ENCODE measurements around the gene ERCC2.
A peak's percentile ranks its signal among the peaks of the same experiment; 100 is the strongest.

The ERCC2 gene

GRCh38 chr19:45404557-45405434 is 34.4 kb upstream of the ERCC2 start, which contains the start of gene PPP1R13L:
Gene PPP1R13L, minus strand, starts transcription at chr19:45405069. Its CDS starts 6,751 bp downstream, at chr19:45398318.
- DNase-seq (ENCODE audit: extremely low read depth, low read depth) = no peak
- TF ChIP-seq, protein P1, sequence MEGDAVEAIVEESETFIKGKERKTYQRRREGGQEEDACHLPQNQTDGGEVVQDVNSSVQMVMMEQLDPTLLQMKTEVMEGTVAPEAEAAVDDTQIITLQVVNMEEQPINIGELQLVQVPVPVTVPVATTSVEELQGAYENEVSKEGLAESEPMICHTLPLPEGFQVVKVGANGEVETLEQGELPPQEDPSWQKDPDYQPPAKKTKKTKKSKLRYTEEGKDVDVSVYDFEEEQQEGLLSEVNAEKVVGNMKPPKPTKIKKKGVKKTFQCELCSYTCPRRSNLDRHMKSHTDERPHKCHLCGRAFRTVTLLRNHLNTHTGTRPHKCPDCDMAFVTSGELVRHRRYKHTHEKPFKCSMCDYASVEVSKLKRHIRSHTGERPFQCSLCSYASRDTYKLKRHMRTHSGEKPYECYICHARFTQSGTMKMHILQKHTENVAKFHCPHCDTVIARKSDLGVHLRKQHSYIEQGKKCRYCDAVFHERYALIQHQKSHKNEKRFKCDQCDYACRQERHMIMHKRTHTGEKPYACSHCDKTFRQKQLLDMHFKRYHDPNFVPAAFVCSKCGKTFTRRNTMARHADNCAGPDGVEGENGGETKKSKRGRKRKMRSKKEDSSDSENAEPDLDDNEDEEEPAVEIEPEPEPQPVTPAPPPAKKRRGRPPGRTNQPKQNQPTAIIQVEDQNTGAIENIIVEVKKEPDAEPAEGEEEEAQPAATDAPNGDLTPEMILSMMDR (IDR thresholded peaks at IDR 0.05; ENCODE audit: low read depth, low read length) = no peak

GRCh38 chr19:45403781-45404556 is 33.6 kb upstream of the ERCC2 start:
- no peak for DNase-seq (ENCODE audit: extremely low read depth, low read depth)
- TF ChIP-seq, protein P1 (IDR thresholded peaks at IDR 0.05; ENCODE audit: low read depth, low read length) = peak; percentile 43

DNA sequence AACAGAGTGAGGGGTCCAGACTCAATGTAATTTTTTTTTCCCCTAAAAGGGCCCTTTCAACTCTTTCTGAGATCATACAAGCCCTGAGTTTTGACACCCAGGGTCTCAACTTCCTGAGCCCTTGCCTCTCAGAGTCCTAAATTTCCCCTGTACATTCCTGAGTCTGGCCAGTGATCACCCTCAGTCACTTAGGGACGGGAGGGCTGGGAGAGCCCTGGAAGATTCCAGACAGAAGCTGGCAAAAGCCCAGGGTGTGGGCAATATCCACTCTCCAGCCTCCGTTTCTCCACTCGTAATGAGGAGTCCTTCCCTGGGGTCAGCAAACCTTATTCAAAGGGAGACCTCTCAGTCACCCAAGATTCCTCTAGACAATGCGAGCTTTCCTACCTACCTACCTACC is 32.9 kb upstream of the ERCC2 start:
- TF ChIP-seq, protein P1 (IDR thresholded peaks at IDR 0.05; ENCODE audit: low read depth, low read length) = no peak
- DNase-seq (ENCODE audit: extremely low read depth, low read depth) = no peak

DNA sequence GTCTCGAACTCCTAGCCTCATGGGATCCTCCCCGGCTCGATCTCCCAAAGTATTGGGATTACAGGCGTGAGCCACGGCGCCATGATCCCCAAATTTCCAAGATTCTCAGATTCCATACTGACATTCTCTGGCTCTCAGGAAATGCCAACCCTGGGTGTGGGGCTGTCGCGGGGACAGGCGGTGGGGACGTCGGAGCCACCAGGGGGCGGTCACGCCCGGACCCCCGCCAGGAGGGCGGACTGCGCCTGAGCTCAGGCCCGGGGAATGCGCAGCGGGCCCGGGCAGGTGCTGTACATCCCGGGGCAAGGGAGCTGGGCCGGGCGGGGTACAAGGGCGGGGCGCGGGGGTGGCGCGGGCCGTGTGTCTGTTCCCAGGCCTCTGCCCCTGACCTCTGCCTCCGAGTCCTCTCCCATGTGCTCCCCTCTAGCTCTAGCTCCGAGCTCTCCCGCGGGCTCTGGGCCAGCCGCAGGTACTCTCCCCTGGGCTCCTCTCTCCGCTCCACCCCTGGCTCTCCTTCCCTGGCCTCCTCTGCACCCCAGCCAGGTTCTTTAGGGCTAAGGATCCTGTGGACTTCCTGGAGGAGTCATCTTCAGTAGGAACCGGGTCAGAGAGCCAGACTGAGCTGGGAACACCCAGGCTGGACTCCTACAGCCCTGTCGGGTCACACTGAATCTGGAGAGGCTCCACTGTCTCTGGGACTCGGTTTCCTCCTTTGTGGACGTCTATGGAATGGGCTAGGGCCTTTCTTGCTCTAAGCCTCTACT is 32.1 kb upstream of the ERCC2 start:
- DNase-seq (ENCODE audit: extremely low read depth, low read depth) = no peak
- TF ChIP-seq, protein P1 (IDR thresholded peaks at IDR 0.05; ENCODE audit: low read depth, low read length) = peak; percentile 27

GRCh38 chr19:45401815-45402214 is 31.4 kb upstream of the ERCC2 start:
- TF ChIP-seq, protein P1 (IDR thresholded peaks at IDR 0.05; ENCODE audit: low read depth, low read length) = no peak
- DNase-seq (ENCODE audit: extremely low read depth, low read depth) = no peak

DNA sequence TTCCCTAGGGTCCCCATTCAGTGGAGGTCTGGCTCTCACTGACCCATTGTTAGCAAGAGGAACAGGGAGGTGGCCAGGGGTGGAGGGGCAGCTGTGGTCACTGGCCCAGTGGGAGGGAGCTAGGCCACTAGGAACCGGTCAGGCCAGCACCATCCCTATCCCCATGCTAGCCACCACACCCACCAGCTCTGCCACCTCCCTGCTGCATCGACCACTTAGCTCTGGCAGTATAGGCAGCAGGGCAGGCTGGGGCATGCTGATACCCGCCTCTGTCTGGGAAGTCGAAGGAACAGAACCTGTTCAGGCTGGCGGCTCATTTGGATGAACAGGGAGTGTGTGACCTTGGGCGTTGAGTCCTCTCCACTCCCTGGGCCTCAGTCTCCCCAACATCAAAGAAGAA is 29.8 kb upstream of the ERCC2 start:
- no peak for DNase-seq (ENCODE audit: extremely low read depth, low read depth)
- TF ChIP-seq, protein P1 (IDR thresholded peaks at IDR 0.05; ENCODE audit: low read depth, low read length) = no peak

All from AG09319 (cell line).